ENCODE results near the gene MUC7. TPM values are rescaled to one million over a fixed set of nuclear protein-coding genes. Genes with fewer than 3 reads are reported as not detected.

The MUC7 gene
- total RNA-seq, 1 experiment from 2014 or later, result not detected

DNA sequence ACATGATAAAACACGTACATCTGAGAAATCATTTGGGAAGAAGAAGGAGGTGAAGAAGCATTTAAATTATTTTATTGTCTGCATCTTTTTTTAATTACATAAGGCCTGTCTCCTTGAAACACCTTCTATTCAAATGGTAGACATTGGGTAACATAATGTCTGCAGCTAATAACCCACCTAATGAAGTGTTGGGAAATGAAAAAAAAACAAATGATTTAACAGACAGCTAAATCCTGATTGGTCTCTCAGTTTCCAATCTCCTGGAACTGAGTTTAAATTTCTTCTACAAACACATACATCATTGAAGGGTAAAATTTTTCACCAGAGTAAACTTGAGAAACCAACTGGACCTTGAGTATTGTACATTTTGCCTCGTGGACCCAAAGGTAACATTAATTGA lies 46.3 kb downstream of the MUC7 start, which contains the start of gene AMTN:
Gene AMTN, plus strand, starts transcription at position 301 of the 400 bp plus-strand sequence. CDS start 209 bp downstream, outside the sequence.
- Histone ChIP-seq H3K36me3 (ENCODE audit: control insufficient read depth in 1 of 2, insufficient read depth in 2 of 2, low read length in 2 of 2) (no peaks in the 10 kb centered on the region), H3K79me2 (ENCODE audit: insufficient read depth, low read length) (no peaks in the 10 kb centered on the region), H2AFZ (ENCODE audit: low read depth, low read length, poor library complexity, severe bottlenecking) (no peak within 1 kb of the TSS), H3K9ac (ENCODE audit: low read length) (no peak within 1 kb of the TSS), H4K20me1 (ENCODE audit: insufficient read depth) (no peaks in the 10 kb centered on the region), H3K27me3 (ENCODE audit: insufficient read depth, low read length) (no peaks in the 10 kb centered on the region), H3K27ac (ENCODE audit: low read depth, low read length) (no peak within 1 kb of the TSS), H3K9me3 (ENCODE audit: control insufficient read depth in 1 of 2, insufficient read depth in 1 of 2, low read depth in 1 of 2, low read length in 2 of 2) (no peaks in the 10 kb centered on the region), H3K4me1 (ENCODE audit: control insufficient read depth in 1 of 2, insufficient read depth in 2 of 2, low read length in 2 of 2) (peaks cover 3 to 12% of the 10 kb centered on the region in 2 experiments; a peak in 3 of 4 replicates), H3K4me2 (ENCODE audit: low read length) (no peak within 1 kb of the TSS), H3K9me2 (ENCODE audit: insufficient read depth) (no peaks in the 10 kb centered on the region), H3K4me3 (replicated peaks in 1 of 2; ENCODE audit: low read depth in 1 of 2, low read length in 2 of 2) (no peak within 1 kb of the TSS)
- BruUV-seq (replicated peaks), result no TSS peak
- CTCF ChIA-PET, result interaction anchor here (1.4 kb wide), 1 partner anchor 14 kb away, joined by 4 read pairs; no protein-coding TSS in a partner anchor
- RAD21 ChIA-PET (ENCODE audit: low non-redundant PET in 1 of 2, low total read pairs in 2 of 2, uncharacterized antibody in 2 of 2, unreplicated experiment in 2 of 2), result no interaction called here
- intact Hi-C loops (cut with micrococcal nuclease), result no loop called here
- ATAC-seq (no peak), DNase-seq (ENCODE audit: low read depth, low spot score) (no peak)
- TF ChIP-seq EZH2 (IDR thresholded peaks at IDR 0.05), result no peak
- TF ChIP-seq RAD21 (IDR thresholded peaks at IDR 0.05; ENCODE audit: low read depth), result no peak
- TF ChIP-seq JUND (IDR thresholded peaks at IDR 0.05), result no peak
- TF ChIP-seq, protein P1, sequence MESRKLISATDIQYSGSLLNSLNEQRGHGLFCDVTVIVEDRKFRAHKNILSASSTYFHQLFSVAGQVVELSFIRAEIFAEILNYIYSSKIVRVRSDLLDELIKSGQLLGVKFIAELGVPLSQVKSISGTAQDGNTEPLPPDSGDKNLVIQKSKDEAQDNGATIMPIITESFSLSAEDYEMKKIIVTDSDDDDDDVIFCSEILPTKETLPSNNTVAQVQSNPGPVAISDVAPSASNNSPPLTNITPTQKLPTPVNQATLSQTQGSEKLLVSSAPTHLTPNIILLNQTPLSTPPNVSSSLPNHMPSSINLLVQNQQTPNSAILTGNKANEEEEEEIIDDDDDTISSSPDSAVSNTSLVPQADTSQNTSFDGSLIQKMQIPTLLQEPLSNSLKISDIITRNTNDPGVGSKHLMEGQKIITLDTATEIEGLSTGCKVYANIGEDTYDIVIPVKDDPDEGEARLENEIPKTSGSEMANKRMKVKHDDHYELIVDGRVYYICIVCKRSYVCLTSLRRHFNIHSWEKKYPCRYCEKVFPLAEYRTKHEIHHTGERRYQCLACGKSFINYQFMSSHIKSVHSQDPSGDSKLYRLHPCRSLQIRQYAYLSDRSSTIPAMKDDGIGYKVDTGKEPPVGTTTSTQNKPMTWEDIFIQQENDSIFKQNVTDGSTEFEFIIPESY (IDR thresholded peaks at IDR 0.05; ENCODE audit: extremely low read depth, insufficient replicate concordance, low read length), result no peak
- TF ChIP-seq SP1 (IDR thresholded peaks at IDR 0.05; ENCODE audit: low read depth), result no peak
- TF ChIP-seq ZNF274 (IDR thresholded peaks at IDR 0.05; ENCODE audit: low read depth, low read length), result no peak
- POLR2A ChIA-PET, result no interaction called here

- no peaks in the 10 kb centered on the region for H3K9me2 ChIP-seq (ENCODE audit: insufficient read depth)
- RAD21 ChIA-PET (ENCODE audit: low non-redundant PET in 1 of 2, low total read pairs in 2 of 2, uncharacterized antibody in 2 of 2, unreplicated experiment in 2 of 2), result interaction anchor here in 1 of 2 experiments (0.7 kb wide), 1 partner anchor 1087 kb away, joined by 4 read pairs; no protein-coding TSS in a partner anchor
- H3K36me3 ChIP-seq (ENCODE audit: control insufficient read depth in 1 of 2, insufficient read depth in 2 of 2, low read length in 2 of 2), result no peaks in the 10 kb centered on the region
- no peak overlapping the region for H3K27ac ChIP-seq (ENCODE audit: low read depth, low read length)
- H3K79me2 ChIP-seq (ENCODE audit: insufficient read depth, low read length), result no peaks in the 10 kb centered on the region
- H3K9ac ChIP-seq (ENCODE audit: low read length), result no peak overlapping the region
- no peak overlapping the region for H2AFZ ChIP-seq (ENCODE audit: low read depth, low read length, poor library complexity, severe bottlenecking)
- DNase-seq (ENCODE audit: low read depth, low spot score), result no peak
- POLR2A ChIA-PET, result no interaction called here
- TF ChIP-seq JUND (IDR thresholded peaks at IDR 0.05) (no peak), CEBPB (IDR thresholded peaks at IDR 0.05; ENCODE audit: low read depth) (no peak), FOSL1 (IDR thresholded peaks at IDR 0.05; ENCODE audit: low read depth) (no peak), EZH2phosphoT487 (IDR thresholded peaks at IDR 0.05; ENCODE audit: borderline replicate concordance) (no peak), SP1 (IDR thresholded peaks at IDR 0.05; ENCODE audit: low read depth) (no peak), SIN3A (IDR thresholded peaks at IDR 0.05; ENCODE audit: low read depth) (no peak), ZNF274 (IDR thresholded peaks at IDR 0.05; ENCODE audit: low read depth, low read length) (no peak), CBX3 (IDR thresholded peaks at IDR 0.05; ENCODE audit: low read depth) (no peak), YY1 (IDR thresholded peaks at IDR 0.05; ENCODE audit: extremely low read depth, insufficient replicate concordance, low read depth, low read length) (no peak), ELF1 (IDR thresholded peaks at IDR 0.05; ENCODE audit: borderline replicate concordance, low read depth) (no peak), ATF3 (IDR thresholded peaks at IDR 0.05) (no peak)
- TF ChIP-seq, protein P2, sequence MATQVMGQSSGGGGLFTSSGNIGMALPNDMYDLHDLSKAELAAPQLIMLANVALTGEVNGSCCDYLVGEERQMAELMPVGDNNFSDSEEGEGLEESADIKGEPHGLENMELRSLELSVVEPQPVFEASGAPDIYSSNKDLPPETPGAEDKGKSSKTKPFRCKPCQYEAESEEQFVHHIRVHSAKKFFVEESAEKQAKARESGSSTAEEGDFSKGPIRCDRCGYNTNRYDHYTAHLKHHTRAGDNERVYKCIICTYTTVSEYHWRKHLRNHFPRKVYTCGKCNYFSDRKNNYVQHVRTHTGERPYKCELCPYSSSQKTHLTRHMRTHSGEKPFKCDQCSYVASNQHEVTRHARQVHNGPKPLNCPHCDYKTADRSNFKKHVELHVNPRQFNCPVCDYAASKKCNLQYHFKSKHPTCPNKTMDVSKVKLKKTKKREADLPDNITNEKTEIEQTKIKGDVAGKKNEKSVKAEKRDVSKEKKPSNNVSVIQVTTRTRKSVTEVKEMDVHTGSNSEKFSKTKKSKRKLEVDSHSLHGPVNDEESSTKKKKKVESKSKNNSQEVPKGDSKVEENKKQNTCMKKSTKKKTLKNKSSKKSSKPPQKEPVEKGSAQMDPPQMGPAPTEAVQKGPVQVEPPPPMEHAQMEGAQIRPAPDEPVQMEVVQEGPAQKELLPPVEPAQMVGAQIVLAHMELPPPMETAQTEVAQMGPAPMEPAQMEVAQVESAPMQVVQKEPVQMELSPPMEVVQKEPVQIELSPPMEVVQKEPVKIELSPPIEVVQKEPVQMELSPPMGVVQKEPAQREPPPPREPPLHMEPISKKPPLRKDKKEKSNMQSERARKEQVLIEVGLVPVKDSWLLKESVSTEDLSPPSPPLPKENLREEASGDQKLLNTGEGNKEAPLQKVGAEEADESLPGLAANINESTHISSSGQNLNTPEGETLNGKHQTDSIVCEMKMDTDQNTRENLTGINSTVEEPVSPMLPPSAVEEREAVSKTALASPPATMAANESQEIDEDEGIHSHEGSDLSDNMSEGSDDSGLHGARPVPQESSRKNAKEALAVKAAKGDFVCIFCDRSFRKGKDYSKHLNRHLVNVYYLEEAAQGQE (IDR thresholded peaks at IDR 0.05; ENCODE audit: low read depth), result no peak
- no peaks in the 10 kb centered on the region for H3K9me3 ChIP-seq (ENCODE audit: control insufficient read depth in 1 of 2, insufficient read depth in 1 of 2, low read depth in 1 of 2, low read length in 2 of 2)
- CTCF ChIA-PET, result interaction anchor here (1.4 kb wide), 1 partner anchor 14 kb away, joined by 4 read pairs; no protein-coding TSS in a partner anchor
- no peaks in the 10 kb centered on the region for H4K20me1 ChIP-seq (ENCODE audit: insufficient read depth)
- no peak overlapping the region for H3K4me3 ChIP-seq (replicated peaks in 1 of 2; ENCODE audit: low read depth in 1 of 2, low read length in 2 of 2)
- H3K27me3 ChIP-seq (ENCODE audit: insufficient read depth, low read length), result no peaks in the 10 kb centered on the region
- BruUV-seq (replicated peaks), result no TSS peak
- ATAC-seq, result no peak
- H3K4me2 ChIP-seq (ENCODE audit: low read length), result no peak overlapping the region
- intact Hi-C loops (cut with micrococcal nuclease), result no loop called here
- H3K4me1 ChIP-seq (ENCODE audit: control insufficient read depth in 1 of 2, insufficient read depth in 2 of 2, low read length in 2 of 2), result peaks cover 3 to 12% of the 10 kb centered on the region in 2 experiments; a peak in 3 of 4 replicates
These were observed 46.7 kb downstream of the MUC7 start for GRCh38 chr4:70518716-70519115.

Measured in HCT116 (cell line).